ENCODE results near the gene CBLB.

DNA sequence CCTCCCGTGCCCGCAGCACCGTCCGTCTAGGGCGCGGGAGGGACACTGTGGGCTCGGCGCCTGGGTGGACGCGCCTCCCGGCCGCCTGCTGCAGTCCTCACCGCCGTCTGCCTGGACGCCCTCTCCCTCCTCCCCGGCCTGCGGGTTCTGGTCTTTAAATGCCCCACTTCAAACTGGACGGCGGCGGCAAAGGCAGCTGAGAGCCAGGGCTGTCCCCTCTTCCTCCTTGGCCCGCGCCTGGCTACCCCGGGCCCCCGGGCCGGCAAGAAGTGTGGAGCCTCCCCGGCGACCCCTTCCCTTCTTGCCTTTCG, 426 bp downstream of the CBLB start:
- TF ChIP-seq EZH2 (IDR thresholded peaks at IDR 0.05; ENCODE audit: insufficient read depth, poor library complexity, severe bottlenecking) (no peak), EZH2phosphoT487 (IDR thresholded peaks at IDR 0.05; ENCODE audit: insufficient read depth, low read depth) (no peak)
